ENCODE data around the gene CLSTN1.
"Not testable (repeated sequence)": the region's sequence is repeated elsewhere in the genome, so short reads cannot be mapped to it uniquely, and the experiment has no call there.

CLSTN1 gene

GRCh38 chr1:9825093-9826074, 1.6 kb upstream of the CLSTN1 start:
- no peak for DNase-seq

- no peak for DNase-seq
Measured at GRCh38 chr1:9824702-9825089, 931 bp upstream of the CLSTN1 start.

GRCh38 chr1:9823693-9823942, 147 bp downstream of the CLSTN1 start:
- no peak for DNase-seq

- no peak for DNase-seq
Measured at GRCh38 chr1:9822897-9823692, 670 bp downstream of the CLSTN1 start.

- no peak for DNase-seq
Measured at GRCh38 chr1:9822490-9822889, 1.3 kb downstream of the CLSTN1 start.

- no peak for DNase-seq
Measured at GRCh38 chr1:9821710-9822109, 2.1 kb downstream of the CLSTN1 start.

- DNase-seq: no peak
Measured at GRCh38 chr1:9820521-9820920, 3.2 kb downstream of the CLSTN1 start.

GRCh38 chr1:9817734-9818133, 6.0 kb downstream of the CLSTN1 start:
- DNase-seq: no peak

GRCh38 chr1:9816199-9816598, 7.6 kb downstream of the CLSTN1 start:
- DNase-seq: no peak

GRCh38 chr1:9815150-9815549, 8.6 kb downstream of the CLSTN1 start:
- DNase-seq: no peak

- no peak for DNase-seq
Measured at GRCh38 chr1:9814619-9815018, 9.1 kb downstream of the CLSTN1 start.

- no peak for DNase-seq
Measured at GRCh38 chr1:9811239-9811966, 12.4 kb downstream of the CLSTN1 start.

- no peak for DNase-seq
Measured at GRCh38 chr1:9809100-9809510, 14.7 kb downstream of the CLSTN1 start.

GRCh38 chr1:9808459-9808858, 15.3 kb downstream of the CLSTN1 start:
- DNase-seq: no peak

- DNase-seq: no peak
Measured at GRCh38 chr1:9807541-9807940, 16.2 kb downstream of the CLSTN1 start.

GRCh38 chr1:9805972-9806371, 17.8 kb downstream of the CLSTN1 start:
- DNase-seq: not testable (repeated sequence)

- DNase-seq: no peak
Measured at GRCh38 chr1:9805006-9805508, 18.7 kb downstream of the CLSTN1 start.

- DNase-seq: not testable (repeated sequence)
Measured at GRCh38 chr1:9803003-9803918, 20.5 kb downstream of the CLSTN1 start.

- DNase-seq: no peak
Measured at GRCh38 chr1:9801909-9802308, 21.9 kb downstream of the CLSTN1 start.

GRCh38 chr1:9798236-9799130, 25.3 kb downstream of the CLSTN1 start:
- DNase-seq: no peak

- DNase-seq: no peak
Measured at GRCh38 chr1:9797049-9797448, 26.7 kb downstream of the CLSTN1 start.
